GM18868 (cell line): ENCODE measurements around the gene DUSP8.
"Not testable (repeated sequence)": the region's sequence is repeated elsewhere in the genome, so short reads cannot be mapped to it uniquely, and the experiment has no call there.

Experiments used
- ATAC-seq: cut with Tn5 transposase; IDR thresholded peaks from one replicate; pipeline ENCODE4 v1.9.1; 2021; ENCODE audit warnings: mild to moderate bottlenecking, moderate library complexity; ENCODE audit not compliant: unreplicated experiment

The DUSP8 gene

GRCh38 chr11:1572197-1573076 lies at the start of gene DUSP8:
Gene DUSP8 (minus strand): TSS chr11:1572271. CDS start chr11:1565826, 6,445 bp downstream.
- ATAC-seq: peak; percentile 58

DNA sequence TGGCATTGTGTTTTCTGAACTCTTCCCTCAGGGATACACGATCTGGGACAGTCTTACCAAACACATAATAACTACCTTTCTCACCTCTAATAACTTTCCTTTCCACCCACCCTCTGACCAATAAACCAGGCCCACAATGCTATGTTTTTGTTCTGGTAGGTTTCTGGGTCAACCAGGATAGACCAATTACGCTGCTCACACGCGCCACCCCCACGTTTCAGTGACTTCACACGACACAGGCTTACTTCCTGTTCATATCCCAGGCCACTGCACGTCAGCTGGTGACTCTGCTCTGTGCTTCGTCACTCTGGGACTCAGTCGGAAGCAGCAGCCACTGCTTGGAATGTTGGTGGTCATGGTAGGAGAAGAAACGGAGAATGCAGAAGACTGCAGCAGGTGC lies 47.4 kb upstream of the DUSP8 start:
- ATAC-seq: no peak

GRCh38 chr11:1618231-1618630 lies 46.2 kb upstream of the DUSP8 start:
- no peak for ATAC-seq

GRCh38 chr11:1608363-1608762 lies 36.3 kb upstream of the DUSP8 start, which contains the start of gene KRTAP5-3:
Gene KRTAP5-3 (minus strand): TSS chr11:1608463. CDS start chr11:1608385, 78 bp downstream.
- ATAC-seq: no peak

GRCh38 chr11:1607901-1608300 lies 35.8 kb upstream of the DUSP8 start:
- not testable (repeated sequence) for ATAC-seq

DNA sequence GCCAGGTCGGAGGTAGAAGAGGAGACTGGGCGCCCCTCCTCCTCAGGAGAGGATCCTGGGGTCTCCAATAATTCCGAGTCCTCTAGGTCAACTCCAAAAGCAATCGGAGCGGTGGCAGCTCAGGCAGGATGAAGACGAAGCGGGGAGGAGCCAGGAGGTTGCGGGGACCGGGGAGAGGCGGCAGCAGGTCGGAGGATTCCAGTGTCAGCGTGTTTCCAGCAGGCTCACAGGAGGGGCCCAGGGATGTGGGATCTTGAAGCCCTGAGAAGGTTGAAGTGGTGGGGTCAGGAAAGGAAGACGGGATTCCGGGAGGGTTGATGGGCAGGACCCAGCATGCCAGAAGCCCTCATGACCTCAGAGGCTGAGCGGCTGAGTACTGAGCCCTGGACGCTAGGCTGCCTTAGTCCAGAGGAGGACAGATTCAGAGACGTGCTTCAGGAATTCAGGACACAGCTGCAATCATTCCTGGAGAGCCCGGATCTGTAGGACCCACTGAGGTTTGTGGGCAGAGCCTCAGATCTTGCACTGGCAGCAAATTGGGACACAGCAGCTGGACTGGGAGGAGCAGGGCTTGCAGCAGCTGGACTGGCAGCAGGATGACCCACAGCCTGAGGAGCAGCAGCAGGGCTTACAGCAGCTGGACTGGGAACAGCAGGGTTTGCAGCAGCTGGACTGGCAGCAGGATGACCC lies 35.2 kb upstream of the DUSP8 start:
- ATAC-seq: not testable (repeated sequence)

GRCh38 chr11:1605923-1606322 lies 33.9 kb upstream of the DUSP8 start:
- ATAC-seq: peak; percentile 83

GRCh38 chr11:1604711-1605110 lies 32.6 kb upstream of the DUSP8 start:
- ATAC-seq: no peak

DNA sequence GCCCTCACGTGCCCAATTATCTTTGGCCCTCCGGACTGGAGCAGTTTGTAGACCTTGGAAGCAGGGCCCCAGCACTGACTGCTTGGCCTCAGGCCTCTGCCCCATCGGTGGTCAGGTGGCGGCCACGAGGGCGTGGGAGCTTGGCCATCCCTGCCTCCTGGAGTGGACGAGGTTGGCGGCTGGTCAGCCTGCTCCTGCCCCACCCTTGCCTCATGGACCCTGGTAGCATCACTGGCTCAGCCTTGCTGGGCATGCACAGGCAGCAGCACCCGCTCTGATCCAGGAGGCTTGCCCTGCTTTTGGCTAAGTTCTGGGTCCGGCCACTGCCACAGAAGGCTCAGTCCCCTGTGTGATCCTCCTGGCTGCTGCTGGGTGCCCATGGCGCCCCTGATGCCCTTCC lies 32.1 kb upstream of the DUSP8 start:
- no peak for ATAC-seq

- ATAC-seq: no peak
Measured at GRCh38 chr11:1603629-1604028, 31.6 kb upstream of the DUSP8 start.

- ATAC-seq: not testable (repeated sequence)
Measured at GRCh38 chr11:1601663-1602062, 29.6 kb upstream of the DUSP8 start.

DNA sequence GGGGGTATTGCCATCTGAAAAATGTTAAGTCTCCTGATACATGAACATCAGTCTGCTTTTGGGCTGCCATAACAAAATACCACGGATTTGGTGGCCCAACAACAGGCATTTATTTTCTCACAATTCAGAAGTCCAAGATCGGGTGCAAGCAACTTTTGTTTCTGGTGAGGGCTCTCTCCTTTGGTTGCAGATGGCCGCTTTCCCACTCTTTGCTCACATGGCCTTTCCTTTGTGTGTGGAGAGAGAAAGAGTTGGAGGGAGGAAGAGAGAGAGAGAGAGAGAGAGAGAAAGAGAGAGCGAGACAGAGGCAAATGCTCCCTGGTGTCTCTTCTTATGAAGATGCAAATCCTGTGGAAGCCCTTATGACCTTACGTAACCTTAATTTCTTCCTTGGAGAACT lies 28.6 kb upstream of the DUSP8 start:
- no peak for ATAC-seq

DNA sequence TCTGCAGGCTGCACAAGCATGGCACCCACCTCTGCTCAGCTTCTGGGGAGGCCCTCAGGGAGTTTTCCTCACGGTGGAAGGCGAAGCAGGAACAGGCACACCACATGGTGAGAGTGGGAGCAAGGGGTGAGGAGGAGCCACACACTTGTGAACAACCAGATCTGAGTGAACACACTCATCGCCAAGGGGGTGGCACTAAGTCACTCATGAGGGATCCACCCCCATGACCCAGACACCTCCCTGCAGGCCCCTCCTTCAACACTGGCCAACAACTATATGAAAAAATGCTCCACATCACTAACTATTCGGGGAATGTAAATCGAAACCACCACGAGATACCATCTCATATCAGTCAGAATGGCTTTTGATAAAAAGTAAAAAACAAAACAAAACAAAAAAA lies 26.7 kb upstream of the DUSP8 start:
- ATAC-seq: no peak

GRCh38 chr11:1598406-1598805 lies 26.3 kb upstream of the DUSP8 start:
- not testable (repeated sequence) for ATAC-seq

- no peak for ATAC-seq
Measured at GRCh38 chr11:1597994-1598380, 25.9 kb upstream of the DUSP8 start, which contains the start of gene KRTAP5-2. Gene KRTAP5-2 (minus strand): TSS chr11:1598294. CDS start chr11:1598250, 44 bp downstream.

GRCh38 chr11:1597331-1597993 lies 25.4 kb upstream of the DUSP8 start:
- ATAC-seq: no peak

GRCh38 chr11:1596576-1597121 lies 24.6 kb upstream of the DUSP8 start:
- ATAC-seq: not testable (repeated sequence)

GRCh38 chr11:1595994-1596575 lies 24.0 kb upstream of the DUSP8 start:
- not testable (repeated sequence) for ATAC-seq

DNA sequence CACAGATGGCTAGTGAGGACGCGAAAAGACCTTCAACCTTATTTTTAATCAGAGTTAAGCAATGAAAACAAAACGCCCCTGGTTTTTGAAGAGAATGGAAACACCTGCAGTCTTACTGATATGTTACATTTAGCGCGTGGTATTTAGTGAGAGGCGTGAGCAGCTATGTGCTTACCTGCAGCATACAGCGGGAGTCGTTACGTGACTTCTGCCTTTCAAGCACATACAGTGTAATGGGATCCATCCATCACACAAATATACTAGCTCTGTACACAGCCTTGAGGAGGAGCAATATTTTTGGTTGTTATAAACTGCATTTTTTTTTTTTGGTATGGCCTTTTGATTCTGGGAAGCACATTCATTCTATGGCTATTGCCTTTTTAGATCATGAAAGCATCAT lies 20.6 kb upstream of the DUSP8 start:
- no peak for ATAC-seq

GRCh38 chr11:1589996-1590395 lies 17.9 kb upstream of the DUSP8 start:
- no peak for ATAC-seq
